Measurements from ENCODE around the gene STIM1. TPM values are rescaled to one million over a fixed set of nuclear protein-coding genes. Genes with fewer than 3 reads are reported as not detected.
A peak's percentile ranks its signal among the peaks of the same experiment; 100 is the strongest.

STIM1 gene
- 15.2 and 15.6 TPM in 2 replicates for total RNA-seq (2021)
- long read RNA-seq, full-length matches to known transcripts: 7 of 15 reads
- long read RNA-seq, partial matches to known transcripts: 2 of 15 reads
- long read RNA-seq, other reads (novel, unspliced or antisense): 6 of 15 reads

- Histone ChIP-seq H3K4me1 (ENCODE audit: insufficient read depth, low read length) (peaks cover 4% of the 10 kb centered on the region; the same call in 1 of the 2 replicates), H3K14ac (ENCODE audit: insufficient read depth, low read length) (peak within 1 kb of the TSS; percentile 16; the same call in 1 of the 2 replicates), H2AFZ (ENCODE audit: low read length) (peak within 1 kb of the TSS; percentile 71), H3K27ac (ENCODE audit: insufficient read length, low read depth, low read length) (no peak within 1 kb of the TSS), H3K23ac (ENCODE audit: insufficient read length, low read depth, low read length) (no peak within 1 kb of the TSS), H2BK12ac (ENCODE audit: insufficient read length, low read depth, low read length) (no peak within 1 kb of the TSS), H4K20me1 (ENCODE audit: control insufficient read depth, insufficient read depth, insufficient read length) (no peaks in the 10 kb centered on the region), H3T11ph (ENCODE audit: low read length) (no peak within 1 kb of the TSS), H2BK20ac (ENCODE audit: low read depth, low read length, poor library complexity, severe bottlenecking) (no peak within 1 kb of the TSS), H3K23me2 (ENCODE audit: insufficient read length, low read depth, low read length, poor library complexity, severe bottlenecking) (peaks cover 12% of the 10 kb centered on the region), H2BK15ac (ENCODE audit: low read depth, low read length) (no peak within 1 kb of the TSS), H4K91ac (ENCODE audit: insufficient read length, low read depth, low read length) (no peak within 1 kb of the TSS), H3K9ac (ENCODE audit: extremely low read depth, insufficient read length, low read length) (peak within 1 kb of the TSS; percentile 56), H4K5ac (ENCODE audit: insufficient read length, low read depth, low read length) (peak within 1 kb of the TSS; percentile 3), H3K56ac (ENCODE audit: insufficient read length, low read depth, low read length) (no peak within 1 kb of the TSS), H2AK5ac (ENCODE audit: insufficient read length, low read length) (no peak within 1 kb of the TSS), H3K4me2 (ENCODE audit: insufficient read depth, insufficient read length, low read length) (peak within 1 kb of the TSS; percentile 40), H3K18ac (ENCODE audit: insufficient read length, low read depth, low read length) (no peak within 1 kb of the TSS), H3K9me3 (ENCODE audit: control insufficient read depth, low read depth, low read length) (no peaks in the 10 kb centered on the region), H3K79me2 (ENCODE audit: insufficient read depth, low read length) (no peaks in the 10 kb centered on the region), H3K4ac (ENCODE audit: low read depth, low read length) (no peak within 1 kb of the TSS), H2BK120ac (ENCODE audit: low read depth, low read length, poor library complexity, severe bottlenecking) (no peak within 1 kb of the TSS), H2BK5ac (ENCODE audit: insufficient read length, low read length) (no peak within 1 kb of the TSS), H3K79me1 (ENCODE audit: insufficient read depth, low read depth, low read length, poor library complexity, severe bottlenecking) (no peaks in the 10 kb centered on the region), H3K27me3 (ENCODE audit: insufficient read depth, low read length) (no peaks in the 10 kb centered on the region; the same call in 1 of the 2 replicates), H4K8ac (replicated peaks; ENCODE audit: insufficient read length, low read depth, low read length) (no peak within 1 kb of the TSS)
- peak; percentile 97 for TF ChIP-seq CTCF (conservative IDR thresholded peaks at IDR 0.05)
- Mint-ChIP-seq H3K4me3 (peak within 1 kb of the TSS; percentile 87 to 93), H3K9me3 (no peaks in the 10 kb centered on the region), H3K4me1 (peaks cover 34 to 46% of the 10 kb centered on the region in 2 experiments), H3K36me3 (ENCODE audit: insufficient read depth in 1 of 3, low read depth in 3 of 3) (no peaks in the 10 kb centered on the region; a peak in 1 of 7 replicates), H3K27ac (peak within 1 kb of the TSS; percentile 15 to 92 (median 47); a peak in 3 of 7 replicates), H3K27me3 (ENCODE audit: low read depth) (peaks cover 21% of the 10 kb centered on the region)
- peak; percentile 96 for DNase-seq
- WGBS (ENCODE audit: extremely low coverage, insufficient read length, low lambda C conversion rate): no CpG with 5 or more reads among the region's 87 CpGs
Observed at GRCh38 chr11:3854977-3855807, at the start of gene STIM1. Gene STIM1, plus strand, starts transcription at chr11:3855664. Its CDS starts 607 bp downstream, at chr11:3856271.

All from H9 (cell line).